SK-N-SH (cell line): Measurements from ENCODE around the gene POLR3E. TPM values are rescaled to one million over a fixed set of nuclear protein-coding genes. Genes with fewer than 3 reads are reported as not detected.

Experiments
- CTCF ChIA-PET: fragments of 300-600, 350-600 bp; formaldehyde crosslinking; extraction: SDS; loops from one replicate; lab custom pipeline; 2021; lab: Yijun Ruan, JAX
- POLR2A ChIA-PET: fragments of 350-600 bp; sonication (Branson Sonifier 250); formaldehyde crosslinking; extraction: SDS; loops from one replicate; lab custom pipeline; 2020; ENCODE audit warnings: antibody characterized with exemption, inconsistent platforms; lab: Yijun Ruan, JAX
- DNase-seq: peaks from one replicate; pipeline ENCODE4 v3.0.0; 2012
- H2AFZ ChIP-seq: fragments of 200-600 bp; sonication (generic); 2 replicates; pipeline ENCODE4 v1.8.1; 2016; ENCODE audit warnings: antibody characterized with exemption, mild to moderate bottlenecking, low read depth
- H3F3A ChIP-seq: fragments of 200-600 bp; sonication (generic); replicated peaks from 2 replicates; pipeline ENCODE3; 2016; ENCODE audit warnings: antibody characterized with exemption, mild to moderate bottlenecking; ENCODE audit not compliant: insufficient read depth
- H3K27ac ChIP-seq, 2 experiments: fragments of 200-500 bp in 1 of 2; fragments of 200-600 bp in 1 of 2; sonication (Bioruptor generic) in 1 of 2; sonication (generic), shearing (Covaris generic) in 1 of 2; 2 replicates each; pipeline versions ENCODE4 v1.5.1 to v1.6.1; 2014 to 2016; ENCODE audit warnings: low read depth in 2 of 2, inconsistent platforms in 1 of 2, low read length in 1 of 2, mild to moderate bottlenecking in 1 of 2, mixed read lengths in 1 of 2
- H3K27me3 ChIP-seq: fragments of 200-600 bp; sonication (generic), shearing (Covaris generic); 2 replicates; pipeline ENCODE4 v1.6.1; 2016; ENCODE audit warnings: mixed run types; ENCODE audit not compliant: insufficient read depth
- H3K36me3 ChIP-seq, 2 experiments: fragments of 200-500 bp in 1 of 2; fragments of 200-600 bp in 1 of 2; sonication (Bioruptor generic) in 1 of 2; sonication (generic) in 1 of 2; replicated peaks in 1 of 2; 2 replicates each; pipeline versions ENCODE3 to v1.5.1; 2014 to 2016; ENCODE audit warnings: low read length in 1 of 2, mild to moderate bottlenecking in 1 of 2; ENCODE audit not compliant: insufficient read depth in 2 of 2, control insufficient read depth in 1 of 2
- H3K4me1 ChIP-seq, 2 experiments: fragments of 200-500 bp in 1 of 2; fragments of 200-600 bp in 1 of 2; sonication (Bioruptor generic) in 1 of 2; sonication (generic), shearing (Covaris generic) in 1 of 2; 2 replicates each; pipeline versions ENCODE4 v1.5.1 to v1.6.1; 2014 to 2016; ENCODE audit warnings: low read depth in 1 of 2, low read length in 1 of 2, mixed run types in 1 of 2; ENCODE audit not compliant: insufficient read depth in 2 of 2, control insufficient read depth in 1 of 2
- H3K4me2 ChIP-seq: fragments of 200-600 bp; sonication (generic), shearing (Covaris generic); 2 replicates; pipeline ENCODE4 v1.6.1; 2017; ENCODE audit warnings: mixed run types
- H3K4me3 ChIP-seq, 2 experiments: fragments of 200-500 bp in 1 of 2; fragments of 200-600 bp in 1 of 2; sonication (Bioruptor generic) in 1 of 2; sonication (generic), shearing (Covaris generic) in 1 of 2; 2 replicates each; pipeline versions ENCODE4 v1.5.1 to v1.8.1; 2014 to 2016; ENCODE audit warnings: low read depth in 2 of 2, inconsistent platforms in 1 of 2, low read length in 1 of 2, mild to moderate bottlenecking in 1 of 2, mixed read lengths in 1 of 2, moderate library complexity in 1 of 2
- H3K79me2 ChIP-seq: fragments of 200-600 bp; sonication (generic); 2 replicates; pipeline ENCODE4 v1.8.1; 2017; ENCODE audit warnings: mild to moderate bottlenecking; ENCODE audit not compliant: insufficient read depth
- H3K9ac ChIP-seq: fragments of 200-600 bp; sonication (generic); 2 replicates; pipeline ENCODE4 v1.6.1; 2017; ENCODE audit warnings: mixed run types
- H3K9me2 ChIP-seq: fragments of 200-600 bp; sonication (generic); 2 replicates; pipeline ENCODE4 v1.6.1; 2017; ENCODE audit warnings: mixed run types
- H3K9me3 ChIP-seq: fragments of 200-600 bp; sonication (generic); 2 replicates; pipeline ENCODE4 v1.6.1; 2017; ENCODE audit warnings: mixed run types, mild to moderate bottlenecking, moderate library complexity
- H4K20me1 ChIP-seq: fragments of 200-600 bp; sonication (generic); 2 replicates; pipeline ENCODE4 v1.6.1; 2017; ENCODE audit warnings: mild to moderate bottlenecking, mixed run types; ENCODE audit not compliant: insufficient read depth
- CHD2 ChIP-seq: fragments of 150-350 bp; IDR thresholded peaks from 2 replicates; pipeline ENCODE4 v1.6.1; 2018; ENCODE audit warnings: low read length; ENCODE audit not compliant: partially characterized antibody
- EZH2phosphoT487 ChIP-seq: fragments of 200-600 bp; sonication (generic); IDR thresholded peaks from 2 replicates; pipeline ENCODE4 v1.6.1; 2017; ENCODE audit warnings: low read depth, mixed run types, mild to moderate bottlenecking, antibody characterized with exemption, moderate library complexity, borderline replicate concordance
- FOXJ3 ChIP-seq: sonication (generic); formaldehyde crosslinking; IDR thresholded peaks from 2 replicates; pipeline ENCODE4 v1.5.1; 2020; ENCODE audit warnings: mild to moderate bottlenecking, missing genetic modification reagents
- FOXM1 ChIP-seq: IDR thresholded peaks from 2 replicates; pipeline ENCODE4 v1.4.0; 2012; ENCODE audit warnings: low read depth, mild to moderate bottlenecking
- GABPA ChIP-seq: IDR thresholded peaks from 2 replicates; pipeline ENCODE4 v1.4.0; 2012; ENCODE audit warnings: low read depth, mild to moderate bottlenecking
- IRF3 ChIP-seq: fragments of 150-350 bp; IDR thresholded peaks from 2 replicates; pipeline ENCODE4 v1.6.1; 2016; ENCODE audit warnings: mild to moderate bottlenecking, low read depth, low read length
- JUND ChIP-seq: IDR thresholded peaks from 2 replicates; pipeline ENCODE4 v1.4.0; 2012
- NRF1 ChIP-seq: IDR thresholded peaks from 2 replicates; pipeline ENCODE4 v1.6.1; 2012; ENCODE audit warnings: low read depth, mild to moderate bottlenecking, low read length
- PBX3 ChIP-seq: IDR thresholded peaks from 2 replicates; pipeline ENCODE4; 2012
- RCOR1 ChIP-seq: fragments of 150-350 bp; IDR thresholded peaks from 2 replicates; pipeline ENCODE4 v1.6.1; 2017; ENCODE audit warnings: antibody characterized with exemption, low read length
- RFX5 ChIP-seq: IDR thresholded peaks from 2 replicates; pipeline ENCODE4 v1.6.1; 2012; ENCODE audit warnings: mild to moderate bottlenecking, improper control_type of control experiment, low read length
- SMC3 ChIP-seq: IDR thresholded peaks from 2 replicates; pipeline ENCODE4 v1.6.1; 2012; ENCODE audit warnings: low read depth, low read length, improper control_type of control experiment
- TAF1 ChIP-seq: IDR thresholded peaks from 2 replicates; pipeline ENCODE4 v1.6.1; 2012; ENCODE audit warnings: low read depth, mild to moderate bottlenecking, low read length, moderate library complexity, borderline replicate concordance
- TCF12 ChIP-seq: IDR thresholded peaks from 2 replicates; pipeline ENCODE4 v1.4.0; 2012
- TEAD4 ChIP-seq: IDR thresholded peaks from 2 replicates; pipeline ENCODE4 v1.4.0; 2012; ENCODE audit warnings: mild to moderate bottlenecking, borderline replicate concordance; ENCODE audit not compliant: insufficient read depth
- USF2 ChIP-seq: fragments of 150-350 bp; IDR thresholded peaks from 2 replicates; pipeline ENCODE4 v1.6.1; 2017; ENCODE audit warnings: antibody characterized with exemption, low read length, low read depth, borderline replicate concordance
- WGBS: methylation state at CpG from one replicate; pipeline ENCODE4 v1.1.6; 2017; ENCODE audit warnings: low lambda C conversion rate; 5-methylcytosine and 5-hydroxymethylcytosine counted together
- polyA plus RNA-seq, 3 experiments: library from polyadenylated mRNA; depleted of rRNA; stranded (reverse); fragments of >200 nt; gene quantifications; 2 replicates each; pipeline ENCODE4 v1.2.3, GENCODE V29; 2012
- TF ChIP-seq, protein P1 (sequence below): IDR thresholded peaks from 2 replicates; pipeline ENCODE4 v1.4.0; 2012; ENCODE audit warnings: low read depth, borderline replicate concordance
- TF ChIP-seq, protein P2 (sequence below): IDR thresholded peaks from 2 replicates; pipeline ENCODE4 v1.6.1; 2012; ENCODE audit warnings: mild to moderate bottlenecking, low read depth, low read length, moderate library complexity
- TF ChIP-seq, protein P3 (sequence below): fragments of 200-600 bp; sonication (generic); IDR thresholded peaks from 2 replicates; pipeline ENCODE4 v1.6.1; 2017; ENCODE audit warnings: antibody characterized with exemption, mild to moderate bottlenecking, moderate library complexity
- TF ChIP-seq, protein P4 (sequence below): IDR thresholded peaks from 2 replicates; pipeline ENCODE4 v1.4.0; 2012; ENCODE audit warnings: low read depth

The POLR3E gene
- polyA plus RNA-seq, 1 of the 3 experiments (the other 2 are of a cell fraction) = 59.6 TPM

- Histone ChIP-seq H3K36me3 (peaks cover 5 to 68% of the 10 kb centered on the region in 2 experiments), H3F3A (peaks cover 17% of the 10 kb centered on the region), H3K4me2 (no peak overlapping the region), H3K9ac (no peak overlapping the region), H3K4me1 (peaks cover 0 to 3% of the 10 kb centered on the region in 2 experiments; a peak in 1 of 4 replicates), H2AFZ (no peak overlapping the region), H3K9me3 (no peaks in the 10 kb centered on the region), H3K9me2 (no peaks in the 10 kb centered on the region), H3K4me3 (no peak overlapping the region), H3K27ac (no peak overlapping the region), H3K27me3 (no peaks in the 10 kb centered on the region), H4K20me1 (no peaks in the 10 kb centered on the region), H3K79me2 (peaks cover 3% of the 10 kb centered on the region; the same call in 1 of the 2 replicates)
- 99% methylated on average over 10 of the region's 13 CpGs for WGBS
- no peak for DNase-seq
- TF ChIP-seq JUND (no peak), NRF1 (no peak), FOXJ3 (no peak), USF2 (no peak), RFX5 (no peak), GABPA (no peak), IRF3 (no peak), FOXM1 (no peak), TCF12 (no peak), SMC3 (no peak), CHD2 (no peak), EZH2phosphoT487 (no peak), RCOR1 (no peak), TEAD4 (no peak), TAF1 (no peak), PBX3 (no peak)
- TF ChIP-seq, protein P1, sequence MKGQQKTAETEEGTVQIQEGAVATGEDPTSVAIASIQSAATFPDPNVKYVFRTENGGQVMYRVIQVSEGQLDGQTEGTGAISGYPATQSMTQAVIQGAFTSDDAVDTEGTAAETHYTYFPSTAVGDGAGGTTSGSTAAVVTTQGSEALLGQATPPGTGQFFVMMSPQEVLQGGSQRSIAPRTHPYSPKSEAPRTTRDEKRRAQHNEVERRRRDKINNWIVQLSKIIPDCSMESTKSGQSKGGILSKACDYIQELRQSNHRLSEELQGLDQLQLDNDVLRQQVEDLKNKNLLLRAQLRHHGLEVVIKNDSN = no peak
- TF ChIP-seq, protein P2, sequence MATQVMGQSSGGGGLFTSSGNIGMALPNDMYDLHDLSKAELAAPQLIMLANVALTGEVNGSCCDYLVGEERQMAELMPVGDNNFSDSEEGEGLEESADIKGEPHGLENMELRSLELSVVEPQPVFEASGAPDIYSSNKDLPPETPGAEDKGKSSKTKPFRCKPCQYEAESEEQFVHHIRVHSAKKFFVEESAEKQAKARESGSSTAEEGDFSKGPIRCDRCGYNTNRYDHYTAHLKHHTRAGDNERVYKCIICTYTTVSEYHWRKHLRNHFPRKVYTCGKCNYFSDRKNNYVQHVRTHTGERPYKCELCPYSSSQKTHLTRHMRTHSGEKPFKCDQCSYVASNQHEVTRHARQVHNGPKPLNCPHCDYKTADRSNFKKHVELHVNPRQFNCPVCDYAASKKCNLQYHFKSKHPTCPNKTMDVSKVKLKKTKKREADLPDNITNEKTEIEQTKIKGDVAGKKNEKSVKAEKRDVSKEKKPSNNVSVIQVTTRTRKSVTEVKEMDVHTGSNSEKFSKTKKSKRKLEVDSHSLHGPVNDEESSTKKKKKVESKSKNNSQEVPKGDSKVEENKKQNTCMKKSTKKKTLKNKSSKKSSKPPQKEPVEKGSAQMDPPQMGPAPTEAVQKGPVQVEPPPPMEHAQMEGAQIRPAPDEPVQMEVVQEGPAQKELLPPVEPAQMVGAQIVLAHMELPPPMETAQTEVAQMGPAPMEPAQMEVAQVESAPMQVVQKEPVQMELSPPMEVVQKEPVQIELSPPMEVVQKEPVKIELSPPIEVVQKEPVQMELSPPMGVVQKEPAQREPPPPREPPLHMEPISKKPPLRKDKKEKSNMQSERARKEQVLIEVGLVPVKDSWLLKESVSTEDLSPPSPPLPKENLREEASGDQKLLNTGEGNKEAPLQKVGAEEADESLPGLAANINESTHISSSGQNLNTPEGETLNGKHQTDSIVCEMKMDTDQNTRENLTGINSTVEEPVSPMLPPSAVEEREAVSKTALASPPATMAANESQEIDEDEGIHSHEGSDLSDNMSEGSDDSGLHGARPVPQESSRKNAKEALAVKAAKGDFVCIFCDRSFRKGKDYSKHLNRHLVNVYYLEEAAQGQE = no peak
- TF ChIP-seq, protein P3, sequence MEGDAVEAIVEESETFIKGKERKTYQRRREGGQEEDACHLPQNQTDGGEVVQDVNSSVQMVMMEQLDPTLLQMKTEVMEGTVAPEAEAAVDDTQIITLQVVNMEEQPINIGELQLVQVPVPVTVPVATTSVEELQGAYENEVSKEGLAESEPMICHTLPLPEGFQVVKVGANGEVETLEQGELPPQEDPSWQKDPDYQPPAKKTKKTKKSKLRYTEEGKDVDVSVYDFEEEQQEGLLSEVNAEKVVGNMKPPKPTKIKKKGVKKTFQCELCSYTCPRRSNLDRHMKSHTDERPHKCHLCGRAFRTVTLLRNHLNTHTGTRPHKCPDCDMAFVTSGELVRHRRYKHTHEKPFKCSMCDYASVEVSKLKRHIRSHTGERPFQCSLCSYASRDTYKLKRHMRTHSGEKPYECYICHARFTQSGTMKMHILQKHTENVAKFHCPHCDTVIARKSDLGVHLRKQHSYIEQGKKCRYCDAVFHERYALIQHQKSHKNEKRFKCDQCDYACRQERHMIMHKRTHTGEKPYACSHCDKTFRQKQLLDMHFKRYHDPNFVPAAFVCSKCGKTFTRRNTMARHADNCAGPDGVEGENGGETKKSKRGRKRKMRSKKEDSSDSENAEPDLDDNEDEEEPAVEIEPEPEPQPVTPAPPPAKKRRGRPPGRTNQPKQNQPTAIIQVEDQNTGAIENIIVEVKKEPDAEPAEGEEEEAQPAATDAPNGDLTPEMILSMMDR = no peak
- TF ChIP-seq, protein P4, sequence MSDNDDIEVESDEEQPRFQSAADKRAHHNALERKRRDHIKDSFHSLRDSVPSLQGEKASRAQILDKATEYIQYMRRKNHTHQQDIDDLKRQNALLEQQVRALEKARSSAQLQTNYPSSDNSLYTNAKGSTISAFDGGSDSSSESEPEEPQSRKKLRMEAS = no peak
- ChIA-PET CTCF (interaction anchor here (1.1 kb wide), 1 partner anchor 23 kb away, joined by 3 read pairs; no protein-coding TSS in a partner anchor), POLR2A (no interaction called here)
Observed at GRCh38 chr16:22326771-22327445, 29.7 kb downstream of the POLR3E start.
